Choroid plexus epithelial cell (primary cell): ENCODE measurements around the gene TEDC2.

Source experiments
- DNase-seq: peaks from one replicate; pipeline ENCODE4 v3.0.0-alpha.2; 2010; ENCODE audit warnings: low read depth
- H3K4me3 ChIP-seq: 2 replicates; pipeline ENCODE4 v1.5.1; 2011; ENCODE audit warnings: low read depth, mild to moderate bottlenecking, control low read depth, low read length, moderate library complexity
- CTCF ChIP-seq: conservative IDR thresholded peaks from 2 replicates; pipeline ENCODE4 v1.5.1; 2011; ENCODE audit warnings: low read depth, mild to moderate bottlenecking, control low read depth, inconsistent platforms, low read length, moderate library complexity

Gene TEDC2

DNA sequence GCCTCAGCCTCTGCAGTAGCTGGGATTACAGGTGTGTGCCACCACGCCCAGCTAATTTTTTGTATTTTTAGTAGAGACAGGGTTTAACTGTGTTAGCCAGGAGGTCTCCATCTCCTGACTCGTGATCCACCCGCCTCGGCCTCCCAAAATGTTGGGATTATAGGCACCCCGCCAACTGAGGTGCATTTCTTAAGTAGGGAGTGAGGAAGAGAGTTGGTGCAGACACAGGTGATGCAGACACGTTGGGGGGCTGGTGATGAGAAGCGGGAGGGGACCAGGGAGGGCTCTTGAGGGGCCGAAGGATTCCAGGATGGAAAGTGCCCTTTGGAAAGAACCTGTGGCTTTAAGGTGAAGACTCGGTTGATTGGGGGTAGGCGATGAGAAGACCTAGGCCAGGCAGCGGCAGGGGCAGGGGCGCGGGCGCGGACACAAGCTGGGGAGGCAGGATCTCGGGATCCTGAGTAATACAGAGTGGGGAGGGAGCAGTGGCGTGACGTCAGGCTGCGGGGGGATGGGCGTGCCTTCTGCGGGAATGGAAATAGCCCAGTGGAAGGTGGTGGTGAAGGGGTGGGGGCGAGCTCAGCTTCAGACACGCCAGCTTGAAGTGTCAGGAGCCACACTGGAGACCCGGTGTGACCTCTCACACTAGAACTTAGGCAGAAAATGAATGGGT lies 51.4 kb downstream of the TEDC2 start:
- DNase-seq = peak; percentile 70
- peak overlapping the region; percentile 9 for H3K4me3 ChIP-seq
- no peak for TF ChIP-seq CTCF

DNA sequence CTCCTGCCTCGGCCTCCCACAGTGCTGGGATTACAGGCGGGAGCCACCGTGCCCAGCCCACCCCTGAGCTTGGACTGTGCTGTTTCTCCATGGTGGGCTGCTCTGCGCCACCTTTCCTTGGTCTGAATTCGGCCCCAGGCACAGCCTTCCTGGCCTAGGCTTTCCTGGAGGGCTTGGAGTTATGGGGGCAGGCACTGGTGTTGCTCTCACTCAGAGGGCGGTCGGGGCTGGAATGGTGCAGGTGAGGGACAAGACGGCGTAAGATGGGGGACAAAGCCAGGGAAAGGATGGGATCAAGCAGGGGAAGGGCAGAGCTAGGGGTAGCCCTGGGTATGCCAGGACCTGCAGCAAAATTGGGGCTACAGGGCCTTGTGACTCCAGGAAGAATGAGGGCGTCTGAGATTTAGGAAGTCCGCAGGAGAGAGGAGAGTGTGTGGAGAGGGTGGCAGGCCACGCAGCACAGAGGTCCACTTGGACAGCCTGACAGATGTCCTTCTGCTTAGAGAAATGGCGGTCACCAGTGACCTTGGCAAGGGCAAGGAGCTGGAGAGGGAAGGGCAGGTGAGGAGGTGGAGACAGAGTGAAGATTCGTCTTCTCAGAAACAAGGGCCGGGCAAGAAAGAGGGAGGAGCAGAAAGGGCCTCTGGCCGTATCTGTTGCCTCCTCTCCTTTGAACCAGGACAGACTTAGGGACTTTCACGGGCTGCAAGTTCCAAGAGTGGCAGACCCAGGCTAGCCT lies 52.3 kb downstream of the TEDC2 start:
- H3K4me3 ChIP-seq = no peak overlapping the region
- DNase-seq = no peak
- no peak for TF ChIP-seq CTCF

GRCh38 chr16:2512735-2513404 lies 53.0 kb downstream of the TEDC2 start:
- no peak for TF ChIP-seq CTCF
- no peak for DNase-seq
- H3K4me3 ChIP-seq = peak overlapping the region; percentile 85

DNA sequence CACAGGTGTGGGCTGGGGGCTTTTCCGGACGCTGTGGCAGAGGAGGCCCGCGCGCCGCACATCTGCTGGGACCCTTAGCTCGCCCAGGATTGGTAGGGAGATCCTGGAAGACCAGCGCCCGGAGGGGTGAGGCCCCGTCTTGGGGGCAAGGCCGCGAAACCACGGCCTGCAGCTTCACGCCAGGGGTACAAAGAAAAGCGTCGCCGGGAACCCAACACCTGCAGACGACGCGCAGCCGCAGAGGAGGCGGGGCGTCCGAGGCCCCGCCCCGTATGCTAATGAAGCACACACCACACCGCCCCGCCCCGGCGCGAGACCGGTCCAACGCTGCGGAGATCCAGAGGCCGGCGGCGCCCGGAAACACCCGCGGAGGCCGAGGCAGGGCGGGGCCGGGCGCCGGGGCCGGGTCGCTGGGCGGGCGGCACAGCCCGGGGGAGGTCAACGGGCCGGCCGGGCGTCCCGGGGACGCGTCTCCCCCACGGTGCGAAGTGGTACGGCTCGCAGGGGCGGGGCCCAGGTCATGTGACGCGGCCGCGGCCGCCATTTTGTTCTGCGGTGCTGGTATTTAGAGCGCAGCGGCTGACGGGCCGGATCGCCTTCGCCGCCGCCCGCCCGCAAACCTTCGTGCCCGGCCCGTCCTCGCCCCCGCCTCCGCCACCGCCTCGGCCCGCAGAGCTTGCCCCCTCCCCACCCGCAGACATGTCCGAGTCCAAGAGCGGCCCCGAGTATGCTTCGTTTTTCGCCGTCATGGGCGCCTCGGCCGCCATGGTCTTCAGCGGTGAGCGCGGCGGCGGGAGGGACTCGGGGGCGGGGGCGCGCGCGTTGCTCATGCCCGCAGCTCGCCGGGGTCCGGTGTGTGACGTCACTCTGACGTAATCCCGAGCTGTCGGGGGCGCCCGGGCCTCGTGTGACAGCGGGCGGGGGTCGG lies 53.8 kb downstream of the TEDC2 start, which contains the start of gene ATP6V0C:
Gene ATP6V0C (plus strand): TSS at position 548 of the 928 bp plus-strand sequence. CDS start 152 bp downstream, at position 700.
- no peak for TF ChIP-seq CTCF
- H3K4me3 ChIP-seq = peak within 1 kb of the TSS; percentile 85
- peak; percentile 85 for DNase-seq
